MCF 10A (cell line): Measurements from ENCODE around the gene SPATA46. TPM values are rescaled to one million over a fixed set of nuclear protein-coding genes. Genes with fewer than 3 reads are reported as not detected.

Experiments
- BruUV-seq: library from RNA; stranded (reverse); fragments of 400-500 nt; replicated peaks from 2 replicates; lab custom pipeline; 2021; lab: Mats Ljungman, UMichigan
- CTCF ChIA-PET: fragments of 300-600 bp; sonication (Branson Sonifier 250); formaldehyde crosslinking; extraction: SDS; loops from one replicate; lab custom pipeline; 2021; ENCODE audit warnings: antibody characterized with exemption, inconsistent platforms; lab: Yijun Ruan, JAX
- POLR2A ChIA-PET: fragments of 300-600, 350-650 bp; sonication (Branson Sonifier 250); formaldehyde crosslinking; extraction: SDS; loops from one replicate; lab custom pipeline; 2020; ENCODE audit warnings: antibody characterized with exemption, inconsistent platforms; lab: Yijun Ruan, JAX
- DNase-seq: peaks from one replicate; pipeline ENCODE4 v3.0.0-alpha.2; 2018; ENCODE audit not compliant: unreplicated experiment
- H3K27ac Mint-ChIP-seq: one replicate; pipeline ENCODE4 v1.8.0; 2022; ENCODE audit warnings: mild to moderate bottlenecking, low read depth, mixed read lengths; ENCODE audit not compliant: unreplicated experiment
- H3K27me3 Mint-ChIP-seq: one replicate; pipeline ENCODE4 v1.8.0; 2022; ENCODE audit warnings: mixed read lengths; ENCODE audit not compliant: insufficient read depth, unreplicated experiment
- H3K36me3 Mint-ChIP-seq: one replicate; pipeline ENCODE4 v1.8.0; 2022; ENCODE audit warnings: mild to moderate bottlenecking, moderate library complexity, mixed read lengths; ENCODE audit not compliant: insufficient read depth, unreplicated experiment
- H3K4me1 Mint-ChIP-seq: one replicate; pipeline ENCODE4 v1.8.0; 2022; ENCODE audit warnings: mixed read lengths; ENCODE audit not compliant: insufficient read depth, unreplicated experiment
- H3K4me3 Mint-ChIP-seq: one replicate; pipeline ENCODE4 v1.8.0; 2022; ENCODE audit warnings: mild to moderate bottlenecking, moderate library complexity, mixed read lengths; ENCODE audit not compliant: unreplicated experiment
- H3K9me3 Mint-ChIP-seq: one replicate; pipeline ENCODE4 v1.8.0; 2022; ENCODE audit warnings: mixed read lengths; ENCODE audit not compliant: unreplicated experiment
- CTCF ChIP-seq: fragments of 200-600 bp; IDR thresholded peaks from one replicate; pipeline ENCODE4 v1.8.0; 2022; ENCODE audit warnings: antibody characterized with exemption, mild to moderate bottlenecking; ENCODE audit not compliant: unreplicated experiment
- intact Hi-C: fragments of 100-400 bp; cut with micrococcal nuclease; formaldehyde crosslinking; loops from 2 replicates; pipeline ENCODE4 v1.14.1; 2022
- total RNA-seq: library from RNA; stranded (reverse); gene quantifications from 2 replicates; pipeline ENCODE4 v1.2.3, GENCODE V29; 2022

SPATA46 gene
- total RNA-seq, 1 experiment from 2014 or later, result not detected

GRCh38 chr1:162389021-162389818, 12.6 kb upstream of the SPATA46 start:
- Mint-ChIP-seq H3K27me3 (no peaks in the 10 kb centered on the region), H3K4me1 (peaks cover 55% of the 10 kb centered on the region), H3K27ac (peak overlapping the region; percentile 83), H3K4me3 (peak overlapping the region; percentile 43), H3K9me3 (no peaks in the 10 kb centered on the region), H3K36me3 (no peaks in the 10 kb centered on the region)
- intact Hi-C loops, result loop anchor here (5.0 kb wide), 1 partner anchor 247 kb away; no protein-coding TSS in a partner anchor
- ChIA-PET CTCF (interaction anchor here (0.6 to 8.0 kb wide), 29 partner anchors 8 to 597 kb away, joined by 3 to 171 read pairs (median 5); partner anchors contain the start of genes C1orf226 and SPATA46), POLR2A (interaction anchor here (0.6 to 2.7 kb wide), 11 partner anchors 9 to 999 kb away, joined by 3 to 23 read pairs (median 4); partner anchors contain the start of genes C1orf226 and NOS1AP)
- peak; percentile 89 for DNase-seq
- TF ChIP-seq CTCF, result no peak
- TSS peak; percentile 75 for BruUV-seq

GRCh38 chr1:162388615-162389014, 12.0 kb upstream of the SPATA46 start:
- intact Hi-C loops, result loop anchor here (5.0 kb wide), 1 partner anchor 246 kb away; no protein-coding TSS in a partner anchor
- POLR2A ChIA-PET, result interaction anchor here (0.6 to 2.7 kb wide), 8 partner anchors 8 to 999 kb away, joined by 3 to 23 read pairs (median 4); partner anchors contain the start of genes C1orf226 and NOS1AP

GRCh38 chr1:162388083-162388594, 11.5 kb upstream of the SPATA46 start:
- H3K4me3 Mint-ChIP-seq, result no peak overlapping the region
- no peaks in the 10 kb centered on the region for H3K9me3 Mint-ChIP-seq
- intact Hi-C loops, result loop anchor here (5.0 kb wide), 1 partner anchor 246 kb away; no protein-coding TSS in a partner anchor
- H3K4me1 Mint-ChIP-seq, result peaks cover 63% of the 10 kb centered on the region
- no TSS peak for BruUV-seq
- no peaks in the 10 kb centered on the region for H3K36me3 Mint-ChIP-seq
- H3K27me3 Mint-ChIP-seq, result no peaks in the 10 kb centered on the region
- ChIA-PET CTCF (interaction anchor here (0.7 to 8.0 kb wide), 10 partner anchors 7 to 596 kb away, joined by 3 to 171 read pairs (median 30); partner anchors contain the start of genes C1orf226 and SPATA46), POLR2A (interaction anchor here (1.1 to 2.7 kb wide), 6 partner anchors 8 to 318 kb away, joined by 3 to 23 read pairs (median 4); partner anchors contain the start of genes C1orf226 and NOS1AP)
- no peak for TF ChIP-seq CTCF
- peak overlapping the region; percentile 83 for H3K27ac Mint-ChIP-seq
- no peak for DNase-seq

More at GRCh38 chr1:162388615-162389014, 12.0 kb upstream of the SPATA46 start:
- Mint-ChIP-seq H3K4me3 (peak overlapping the region; percentile 43), H3K4me1 (peaks cover 61% of the 10 kb centered on the region), H3K27me3 (no peaks in the 10 kb centered on the region), H3K9me3 (no peaks in the 10 kb centered on the region), H3K27ac (peak overlapping the region; percentile 83), H3K36me3 (no peaks in the 10 kb centered on the region)
- BruUV-seq, result no TSS peak
- TF ChIP-seq CTCF, result no peak
- CTCF ChIA-PET, result interaction anchor here (0.6 to 8.0 kb wide), 18 partner anchors 8 to 596 kb away, joined by 3 to 171 read pairs (median 10); partner anchors contain the start of genes C1orf226 and SPATA46
- DNase-seq, result peak; percentile 55
